EH (cell line): ENCODE results near the gene TTLL1.

Experiments
- DNase-seq: peaks from one replicate; pipeline ENCODE4 v3.0.0-alpha.2; 2015; ENCODE audit warnings: low read depth

The TTLL1 gene

DNA sequence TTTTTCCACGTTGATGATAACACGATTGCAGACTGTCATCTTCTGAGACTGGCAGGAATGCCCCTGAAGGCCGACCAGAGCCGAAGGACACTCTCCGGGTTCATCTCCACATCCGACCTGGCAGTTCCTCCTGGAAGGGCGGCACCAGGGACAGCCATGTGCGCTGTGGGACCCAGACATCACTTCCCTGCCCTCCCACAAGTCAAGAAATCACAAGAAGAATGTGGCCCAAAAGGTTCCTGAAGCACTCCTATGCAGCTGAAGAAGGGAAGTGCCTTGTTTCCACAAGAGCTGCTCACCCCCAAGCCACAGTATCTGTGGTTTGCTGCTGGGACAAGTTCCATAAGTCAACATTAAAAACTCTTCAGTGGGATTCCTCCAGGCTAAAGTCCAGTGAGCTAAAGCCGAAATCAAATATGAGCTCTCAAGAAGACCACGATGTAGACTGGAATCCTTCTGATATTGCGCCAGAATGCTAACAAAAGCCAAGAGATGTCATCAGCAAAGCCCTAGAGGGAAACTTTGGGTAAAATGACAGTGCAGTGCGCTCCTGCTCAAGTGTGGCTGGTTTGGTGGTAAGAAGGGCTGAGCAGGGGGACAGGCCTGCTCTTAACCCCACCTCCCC lies 95.4 kb downstream of the TTLL1 start:
- peak; percentile 96 for DNase-seq

DNA sequence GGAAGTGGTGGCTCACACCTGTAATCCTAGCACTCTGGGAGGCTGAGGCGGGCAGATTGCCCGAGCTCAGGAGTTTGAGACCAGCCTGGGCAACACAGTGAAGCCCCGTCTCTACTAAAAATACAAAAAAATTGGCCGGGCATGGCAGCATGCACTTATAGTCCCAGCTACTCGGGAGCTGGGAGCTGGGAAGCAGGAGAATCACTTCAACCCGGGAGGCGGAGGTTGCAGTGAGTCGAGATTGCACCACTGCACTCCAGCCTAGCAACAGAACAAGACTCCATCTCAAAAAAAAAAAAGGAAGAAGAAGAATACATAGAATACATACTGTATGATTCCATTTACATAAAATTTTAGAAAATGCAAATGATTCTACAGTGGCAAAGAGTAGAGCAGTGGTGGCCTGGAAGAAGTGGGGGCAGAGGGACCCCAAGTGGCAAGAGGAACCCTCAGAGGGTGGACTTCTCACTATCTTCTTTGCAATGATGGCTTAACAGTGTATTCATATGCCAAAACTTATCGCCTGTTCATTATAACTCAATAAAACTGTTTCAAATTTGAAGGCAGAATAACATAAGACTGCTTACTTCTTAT lies 96.2 kb downstream of the TTLL1 start:
- DNase-seq, result no peak

DNA sequence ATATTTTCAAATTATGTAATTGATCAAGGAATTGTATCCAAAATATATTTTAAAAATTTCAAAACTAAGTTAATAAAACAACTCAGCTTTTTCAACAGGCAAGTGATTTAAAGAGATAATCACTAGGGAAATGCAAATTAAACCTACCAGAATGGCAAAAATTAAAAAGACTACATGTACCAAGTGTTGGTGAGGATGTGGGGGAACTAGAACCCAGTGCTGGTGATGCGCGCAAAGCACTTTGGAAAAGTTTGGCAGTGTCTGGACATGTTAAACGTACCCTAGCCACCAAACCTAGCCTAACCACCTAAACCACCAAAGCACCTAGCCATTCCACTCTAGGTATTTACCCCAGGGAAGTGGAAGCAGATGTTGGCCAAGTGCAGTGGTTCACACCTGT lies 97.1 kb downstream of the TTLL1 start:
- DNase-seq, result no peak

DNA sequence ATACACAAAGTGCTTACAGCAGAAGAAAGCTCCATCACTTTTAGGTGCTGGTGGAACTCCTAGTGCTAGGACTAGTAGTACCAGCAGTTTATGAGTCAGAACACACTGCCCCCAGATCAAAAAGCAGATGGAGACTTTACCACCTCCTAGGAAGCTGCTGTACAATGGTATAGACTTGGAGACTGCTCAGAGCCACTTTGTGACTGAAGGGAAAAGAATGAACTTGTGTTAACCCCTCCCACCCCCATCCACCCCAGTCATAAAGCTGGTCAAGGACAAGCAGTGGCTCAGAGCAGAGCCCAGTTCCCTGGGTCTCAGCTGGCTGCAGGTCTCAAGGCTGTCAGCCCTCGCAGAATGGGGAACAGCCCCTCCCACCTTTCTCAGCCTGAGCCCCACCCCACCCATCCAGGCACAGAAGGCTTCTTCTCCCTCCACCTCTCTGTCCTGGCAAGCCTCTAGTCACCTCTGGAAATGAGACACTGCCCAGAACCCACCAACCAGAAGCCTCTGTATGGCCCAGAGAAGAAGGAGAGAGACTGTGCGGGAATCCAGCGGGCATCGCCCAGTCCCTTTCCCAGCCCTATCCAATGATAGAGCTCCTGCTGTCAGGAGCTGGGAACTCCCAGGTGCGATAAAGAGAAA lies 98.1 kb downstream of the TTLL1 start:
- peak; percentile 97 for DNase-seq

DNA sequence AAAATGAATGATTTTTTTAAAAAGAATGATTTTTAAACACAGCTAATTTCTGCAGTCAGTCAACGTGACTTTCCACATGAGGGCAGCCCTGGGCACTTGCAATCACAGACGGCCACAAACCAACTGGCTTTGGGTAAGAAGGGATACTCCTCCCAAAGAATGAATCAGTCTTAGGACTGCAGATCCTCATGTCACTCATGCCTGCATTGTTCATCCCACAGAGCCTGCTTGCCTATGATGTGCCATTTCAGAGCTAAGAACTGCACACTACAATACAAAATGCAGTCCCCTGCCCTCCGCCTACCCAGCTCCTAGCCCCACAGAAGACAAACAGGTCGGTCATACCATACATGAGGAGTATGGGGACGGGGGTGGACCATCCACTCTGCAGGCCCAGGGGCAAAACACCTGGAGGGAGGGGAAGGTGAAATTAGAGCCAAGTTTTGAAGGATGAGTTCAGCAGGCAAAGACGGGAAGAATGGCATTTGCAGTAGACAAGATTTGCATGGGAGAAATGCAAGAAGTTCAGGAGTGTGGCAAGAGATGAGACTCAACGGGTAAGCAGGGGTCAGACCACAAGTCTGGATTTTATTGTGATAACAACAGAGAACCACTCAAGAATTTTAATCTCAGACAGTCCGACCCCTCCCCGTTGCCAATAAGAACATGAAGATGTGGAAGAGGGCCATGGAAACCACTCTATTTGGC lies 98.9 kb downstream of the TTLL1 start:
- DNase-seq, result peak; percentile 92
